CD4-positive, alpha-beta T cell (primary cell): ENCODE measurements around the gene E2F1. TPM values are rescaled to one million over a fixed set of nuclear protein-coding genes. Genes with fewer than 3 reads are reported as not detected.

Experiments used
- ATAC-seq: fragments of 200-7000 bp; cut with Tn5 transposase; one replicate; pipeline ENCODE4 v1.10.0; 2022; ENCODE audit warnings: mild to moderate bottlenecking; ENCODE audit not compliant: poor library complexity
- CTCF ChIA-PET: fragments of 350-600 bp; sonication (Branson Sonifier 250); formaldehyde crosslinking; loops from one replicate; lab custom pipeline; 2021; ENCODE audit warnings: antibody characterized with exemption, inconsistent platforms; lab: Charles Lee
- POLR2A ChIA-PET: fragments of 350-600 bp; sonication (Branson Sonifier 250); formaldehyde crosslinking; loops from one replicate; lab custom pipeline; 2021; ENCODE audit warnings: antibody characterized with exemption, inconsistent platforms; lab: Charles Lee
- DNase-seq, 14 experiments: peaks; one replicate each; pipeline ENCODE4 v3.0.0-alpha.2; 2013 to 2020; ENCODE audit warnings: mixed read lengths in 2 of 14
- H3K27ac ChIP-seq, 2 donors: one replicate each; pipeline versions ENCODE4 v1.5.1 to v1.7.0; 2013; ENCODE audit warnings: low read length in 2 of 2, low read depth in 1 of 2, mild to moderate bottlenecking in 1 of 2
- H3K27me3 ChIP-seq, 2 experiments: 1 replicate in 1 of 2; 2 replicates in 1 of 2; pipeline versions ENCODE4 v1.6.1 to v1.7.0; 2013; ENCODE audit warnings: low read length in 2 of 2, control low read depth in 1 of 2, mild to moderate bottlenecking in 1 of 2, moderate library complexity in 1 of 2; ENCODE audit not compliant: insufficient read depth in 2 of 2, control insufficient read depth in 1 of 2
- H3K36me3 ChIP-seq: one replicate; pipeline ENCODE4 v1.6.1; 2013; ENCODE audit warnings: low read length, control low read depth; ENCODE audit not compliant: insufficient read depth
- H3K4me1 ChIP-seq: one replicate; pipeline ENCODE4 v1.6.1; 2013; ENCODE audit warnings: low read length, control low read depth; ENCODE audit not compliant: insufficient read depth
- H3K4me3 ChIP-seq: one replicate; pipeline ENCODE4 v1.5.1; 2013; ENCODE audit warnings: mild to moderate bottlenecking, low read length, moderate library complexity
- H3K9me3 ChIP-seq, 2 experiments: 1 replicate in 1 of 2; 2 replicates in 1 of 2; pipeline versions ENCODE4 v1.6.1 to v1.7.0; 2013; ENCODE audit warnings: low read length in 2 of 2, mild to moderate bottlenecking in 2 of 2, control low read depth in 1 of 2, moderate library complexity in 1 of 2; ENCODE audit not compliant: control insufficient read depth in 1 of 2, insufficient read depth in 1 of 2
- H3K27ac Mint-ChIP-seq: one replicate; pipeline ENCODE4 v1.8.0; 2020; ENCODE audit warnings: mixed read lengths
- H3K27me3 Mint-ChIP-seq: one replicate; pipeline ENCODE4 v1.8.0; 2021; ENCODE audit warnings: mixed read lengths
- H3K36me3 Mint-ChIP-seq: one replicate; pipeline ENCODE4 v1.8.0; 2021; ENCODE audit warnings: low read depth, mixed read lengths
- H3K4me1 Mint-ChIP-seq: one replicate; pipeline ENCODE4 v1.8.0; 2021; ENCODE audit warnings: low read depth, mixed read lengths
- H3K4me3 Mint-ChIP-seq: one replicate; pipeline ENCODE4 v1.8.0; 2020; ENCODE audit warnings: mild to moderate bottlenecking, mixed read lengths
- H3K9me3 Mint-ChIP-seq: one replicate; pipeline ENCODE4 v1.8.0; 2020; ENCODE audit warnings: mixed read lengths
- CTCF ChIP-seq: fragments of 200-600 bp; IDR thresholded peaks from one replicate; pipeline ENCODE4 v1.8.0; 2022; ENCODE audit warnings: antibody characterized with exemption, mild to moderate bottlenecking
- intact Hi-C, 2 experiments: fragments of 100-400 bp; cut with DNase I in 1 of 2; cut with micrococcal nuclease in 1 of 2; formaldehyde crosslinking; loops; one replicate each; pipeline versions ENCODE4 v1.15.1 to v1.9.0; 2023 to 2025; cut with DNase I, micrococcal nuclease
- total RNA-seq, 174 experiments: library from RNA in 2 of 174; stranded (reverse) in 2 of 174; gene quantifications; one replicate each; pipeline ENCODE4 v1.2.3 and lab custom pipeline; 2021 to 2026

Gene E2F1
- total RNA-seq, 2 experiments from 2014 or later = 1.2 to 1.6 TPM

- peak overlapping the region; percentile 65 for H3K4me3 Mint-ChIP-seq
- Histone ChIP-seq H3K27ac (no peak overlapping the region), H3K27me3 (no peaks in the 10 kb centered on the region), H3K9me3 (no peaks in the 10 kb centered on the region), H3K36me3 (no peaks in the 10 kb centered on the region), H3K4me1 (peaks cover 50% of the 10 kb centered on the region), H3K4me3 (peak overlapping the region; percentile 37)
- H3K27me3 Mint-ChIP-seq = no peaks in the 10 kb centered on the region
- no peaks in the 10 kb centered on the region for H3K9me3 Mint-ChIP-seq
- DNase-seq (no peak), ATAC-seq (no peak)
- no peaks in the 10 kb centered on the region for H3K36me3 Mint-ChIP-seq
- intact Hi-C loops = loop anchor here in 1 of 2 experiments (2.0 to 10.0 kb wide), 3 partner anchors 46 to 428 kb away; partner anchors contain the start of genes EIF2S2, RALY and ZNF341
- no peak for TF ChIP-seq CTCF
- H3K27ac Mint-ChIP-seq = peak overlapping the region; percentile 39
- CTCF ChIA-PET = interaction anchor here (0.6 to 3.1 kb wide), 3 partner anchors 17 to 68 kb away, joined by 3 to 15 read pairs (median 3); no protein-coding TSS in a partner anchor
- peaks cover 50% of the 10 kb centered on the region for H3K4me1 Mint-ChIP-seq
- POLR2A ChIA-PET = interaction anchor here (1.0 to 1.8 kb wide), 4 partner anchors 21 to 47 kb away, joined by 3 to 9 read pairs (median 6); partner anchors contain the start of genes PXMP4 and ZNF341
Measured at GRCh38 chr20:33684533-33685327, 1.5 kb downstream of the E2F1 start.

- TF ChIP-seq CTCF = no peak
- intact Hi-C loops = loop anchor here in 1 of 2 experiments (10.0 kb wide), 1 partner anchor 313 kb away; the partner anchor contains the start of gene RALY
- Mint-ChIP-seq H3K4me1 (peaks cover 57% of the 10 kb centered on the region), H3K27me3 (no peaks in the 10 kb centered on the region), H3K36me3 (no peaks in the 10 kb centered on the region), H3K27ac (peak overlapping the region; percentile 22), H3K9me3 (no peaks in the 10 kb centered on the region), H3K4me3 (no peak overlapping the region)
- Histone ChIP-seq H3K9me3 (no peaks in the 10 kb centered on the region), H3K36me3 (no peaks in the 10 kb centered on the region), H3K4me3 (no peak overlapping the region), H3K27me3 (no peaks in the 10 kb centered on the region), H3K27ac (no peak overlapping the region), H3K4me1 (peaks cover 61% of the 10 kb centered on the region)
- DNase-seq = no peak
- ChIA-PET POLR2A (interaction anchor here (0.6 to 4.1 kb wide), 2 partner anchors 14 to 307 kb away, joined by 3 to 45 read pairs; partner anchors contain the start of gene ACTL10), CTCF (interaction anchor here (2.0 kb wide), 1 partner anchor 14 kb away, joined by 12 read pairs; no protein-coding TSS in a partner anchor)
- no peak for ATAC-seq
Measured at GRCh38 chr20:33681728-33682353, 4.3 kb downstream of the E2F1 start.

- ChIA-PET CTCF (interaction anchor here (2.0 kb wide), 1 partner anchor 13 kb away, joined by 12 read pairs; no protein-coding TSS in a partner anchor), POLR2A (interaction anchor here (0.6 to 4.1 kb wide), 3 partner anchors 14 to 307 kb away, joined by 3 to 45 read pairs (median 26); partner anchors contain the start of gene ACTL10)
- Mint-ChIP-seq H3K27ac (peak overlapping the region; percentile 22), H3K27me3 (no peaks in the 10 kb centered on the region), H3K36me3 (no peaks in the 10 kb centered on the region), H3K4me1 (peaks cover 51% of the 10 kb centered on the region), H3K9me3 (no peaks in the 10 kb centered on the region), H3K4me3 (no peak overlapping the region)
- intact Hi-C loops = loop anchor here in 1 of 2 experiments (10.0 kb wide), 1 partner anchor 314 kb away; the partner anchor contains the start of gene RALY
- H3K27me3 ChIP-seq = no peaks in the 10 kb centered on the region
- no peak overlapping the region for H3K27ac ChIP-seq
- no peak for DNase-seq
- no peaks in the 10 kb centered on the region for H3K9me3 ChIP-seq
- ATAC-seq = no peak
- TF ChIP-seq CTCF = no peak
- H3K36me3 ChIP-seq = no peaks in the 10 kb centered on the region
- no peak overlapping the region for H3K4me3 ChIP-seq
- H3K4me1 ChIP-seq = peaks cover 60% of the 10 kb centered on the region
Measured at GRCh38 chr20:33681288-33681687, 4.9 kb downstream of the E2F1 start.
